Activated T-helper 17 cell treated with anti-CD3 and anti-CD28 coated beads, Interleukin-2, amount 50 U/mL, for 72 hours (primary cell): ENCODE results near the gene MRRF. TPM values are rescaled to one million over a fixed set of nuclear protein-coding genes. Genes with fewer than 3 reads are reported as not detected.
"Not testable (repeated sequence)": the region's sequence is repeated elsewhere in the genome, so short reads cannot be mapped to it uniquely, and the experiment has no call there.

Source experiments
- ATAC-seq: fragments of 150-1000 bp; cut with Tn5 transposase; replicated peaks from 2 replicates; pipeline ENCODE4 v1.10.0; 2021; ENCODE audit warnings: mild to moderate bottlenecking, moderate library complexity
- H3K27ac Mint-ChIP-seq: one replicate; pipeline ENCODE4 v1.8.0; 2022; ENCODE audit warnings: mixed read lengths
- H3K27me3 Mint-ChIP-seq: one replicate; pipeline ENCODE4 v1.8.0; 2022; ENCODE audit warnings: mixed read lengths
- H3K36me3 Mint-ChIP-seq: one replicate; pipeline ENCODE4 v1.8.0; 2022; ENCODE audit warnings: low read depth, mild to moderate bottlenecking, mixed read lengths
- H3K4me1 Mint-ChIP-seq: one replicate; pipeline ENCODE4 v1.8.0; 2022; ENCODE audit warnings: mixed read lengths
- H3K4me3 Mint-ChIP-seq: one replicate; pipeline ENCODE4 v1.8.0; 2022; ENCODE audit warnings: mild to moderate bottlenecking, mixed read lengths
- H3K9me3 Mint-ChIP-seq: one replicate; pipeline ENCODE4 v1.8.0; 2022; ENCODE audit warnings: mixed read lengths
- total RNA-seq, 2 donors: library from RNA; stranded (reverse); gene quantifications; one replicate each; pipeline ENCODE4 v1.2.3, GENCODE V29; 2022

Gene MRRF
- total RNA-seq, 2 donors from 2014 or later: 42.7 to 51.3 TPM

DNA sequence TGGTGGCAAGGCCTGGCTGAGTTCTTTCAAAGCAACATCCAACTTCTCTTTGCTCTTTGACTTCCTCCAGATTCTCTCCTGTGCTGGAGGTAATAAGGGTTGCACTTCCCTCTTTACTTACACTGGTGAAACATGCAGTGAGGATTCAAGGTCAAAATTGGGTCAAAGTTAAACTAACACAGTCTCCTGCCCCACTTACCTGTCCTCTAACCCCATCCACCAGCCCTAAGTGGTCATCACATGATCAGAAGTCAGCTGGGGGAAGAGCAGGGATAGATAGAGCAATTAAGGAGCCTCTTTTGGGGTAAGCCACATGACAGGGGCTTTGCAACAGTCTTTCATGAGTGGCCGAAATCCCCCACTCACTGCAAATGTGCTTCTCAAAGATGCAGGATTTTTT lies 60.0 kb downstream of the MRRF start:
- not testable (repeated sequence) for H3K4me3 Mint-ChIP-seq, H3K4me1 Mint-ChIP-seq, H3K27me3 Mint-ChIP-seq, H3K9me3 Mint-ChIP-seq, ATAC-seq, H3K27ac Mint-ChIP-seq
- H3K36me3 Mint-ChIP-seq: peaks cover 73% of the 10 kb centered on the region

DNA sequence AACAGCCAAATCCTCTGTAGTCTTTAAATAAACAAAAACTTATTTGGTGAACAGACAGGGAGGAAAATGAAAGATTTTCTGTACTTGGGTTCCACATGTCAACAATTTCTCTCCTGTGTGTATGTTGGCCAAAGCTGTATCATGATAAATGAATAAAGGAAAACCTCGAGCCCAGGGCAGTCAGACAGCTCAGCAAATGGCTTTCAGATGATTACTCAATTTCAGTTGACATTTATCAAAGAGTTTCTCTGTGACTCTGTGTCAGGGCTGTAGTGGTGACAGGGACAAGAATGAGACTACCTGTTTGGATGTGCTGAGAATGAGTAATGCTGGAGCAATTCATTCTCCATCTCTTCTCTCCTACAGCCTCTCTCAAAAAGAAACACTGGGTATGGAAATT lies 60.4 kb downstream of the MRRF start:
- ATAC-seq: peak; percentile 87
- H3K4me3 Mint-ChIP-seq: no peak overlapping the region
- no peak overlapping the region for H3K27ac Mint-ChIP-seq
- H3K4me1 Mint-ChIP-seq: no peaks in the 10 kb centered on the region
- no peaks in the 10 kb centered on the region for H3K9me3 Mint-ChIP-seq
- H3K27me3 Mint-ChIP-seq: no peaks in the 10 kb centered on the region
- H3K36me3 Mint-ChIP-seq: peaks cover 73% of the 10 kb centered on the region

DNA sequence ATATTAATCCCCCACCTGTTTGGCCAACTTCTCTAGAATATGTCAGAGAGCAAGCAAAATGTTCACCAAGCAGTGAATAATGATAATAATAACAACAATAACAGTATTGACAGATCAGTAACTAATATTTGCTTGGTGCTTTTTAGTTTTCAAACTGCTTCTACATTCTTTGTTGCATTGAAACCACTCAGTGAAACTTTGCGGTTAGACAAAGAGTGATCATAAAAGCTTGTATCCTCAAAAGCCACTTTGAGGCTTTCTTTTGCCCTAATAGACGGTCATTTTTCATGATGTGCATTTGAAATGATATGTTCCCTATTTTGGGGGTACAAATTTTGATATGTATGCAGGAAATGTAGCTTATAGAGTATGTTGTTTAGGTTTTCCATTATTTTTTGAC lies 62.5 kb downstream of the MRRF start:
- no peak overlapping the region for H3K27ac Mint-ChIP-seq
- no peaks in the 10 kb centered on the region for H3K9me3 Mint-ChIP-seq
- H3K4me3 Mint-ChIP-seq: no peak overlapping the region
- H3K36me3 Mint-ChIP-seq: peaks cover 63% of the 10 kb centered on the region
- no peak for ATAC-seq
- H3K4me1 Mint-ChIP-seq: no peaks in the 10 kb centered on the region
- H3K27me3 Mint-ChIP-seq: no peaks in the 10 kb centered on the region

DNA sequence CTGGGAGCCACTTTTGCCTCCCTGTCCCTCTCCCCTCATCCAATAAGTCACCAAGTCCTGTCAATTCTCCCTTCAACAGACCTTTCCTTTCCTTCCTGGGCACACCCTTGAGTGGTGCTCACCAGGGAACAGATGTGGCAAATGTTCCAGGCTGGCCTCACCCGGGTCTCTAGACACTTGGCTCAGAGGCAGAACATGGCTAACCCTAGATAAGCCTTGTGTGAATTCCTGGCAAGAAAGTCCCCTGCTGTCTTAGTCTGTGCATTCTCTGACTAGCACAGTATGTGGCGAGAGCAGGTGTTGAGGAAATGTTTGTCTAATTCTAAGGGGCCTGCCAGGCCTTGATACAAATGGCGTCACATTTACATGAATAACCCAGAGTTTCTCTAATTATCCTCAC lies 64.9 kb downstream of the MRRF start:
- Mint-ChIP-seq H3K4me1 (no peaks in the 10 kb centered on the region), H3K4me3 (no peak overlapping the region), H3K27me3 (no peaks in the 10 kb centered on the region)

DNA sequence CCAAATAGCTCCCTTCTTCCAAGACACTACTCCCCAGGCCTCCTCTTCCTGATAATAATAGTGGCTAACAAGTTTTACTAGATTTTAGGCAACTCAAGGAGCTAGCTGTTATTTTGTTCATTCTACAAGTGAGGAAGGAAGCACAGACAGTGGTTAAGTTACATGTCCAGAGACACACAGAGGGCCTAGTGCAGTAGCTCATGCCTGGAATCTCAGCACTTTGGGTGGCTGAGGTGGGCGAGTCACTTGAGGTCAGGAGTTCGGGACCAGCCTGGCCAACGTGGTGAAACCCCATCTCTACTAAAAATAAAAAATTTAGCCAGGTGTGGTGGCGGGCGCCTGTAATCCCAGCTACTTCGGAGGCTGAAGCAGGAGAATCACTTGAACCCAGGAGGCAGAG lies 65.8 kb downstream of the MRRF start:
- peaks cover 30% of the 10 kb centered on the region for H3K36me3 Mint-ChIP-seq
- not testable (repeated sequence) for ATAC-seq, H3K4me1 Mint-ChIP-seq

More for the DNA sequence above, 64.9 kb downstream of the MRRF start:
- Mint-ChIP-seq H3K9me3 (no peaks in the 10 kb centered on the region), H3K27ac (no peak overlapping the region), H3K36me3 (peaks cover 39% of the 10 kb centered on the region)
- ATAC-seq: no peak

DNA sequence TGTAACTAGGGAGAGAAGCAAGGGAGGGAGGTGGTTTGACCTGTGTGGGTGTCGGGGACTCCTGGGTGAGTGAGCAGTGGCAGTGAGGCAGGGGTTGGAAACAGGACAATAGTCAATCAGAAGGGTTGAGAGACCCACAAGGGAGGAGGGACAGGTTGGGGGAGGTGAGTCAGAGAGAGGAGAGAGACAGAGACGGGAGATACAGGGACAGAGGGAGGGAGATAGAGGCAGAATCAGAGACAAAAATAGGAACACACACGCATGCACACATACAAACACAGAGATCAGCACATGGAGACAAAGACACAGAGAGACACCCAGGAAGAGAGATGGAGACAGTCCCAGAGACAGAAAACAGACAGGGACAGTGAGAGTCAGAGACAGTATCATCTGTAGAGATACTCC lies 66.8 kb downstream of the MRRF start:
- no peaks in the 10 kb centered on the region for H3K4me1 Mint-ChIP-seq
- no peaks in the 10 kb centered on the region for H3K9me3 Mint-ChIP-seq
- no peak for ATAC-seq
- no peaks in the 10 kb centered on the region for H3K27me3 Mint-ChIP-seq
- no peak overlapping the region for H3K27ac Mint-ChIP-seq
- no peak overlapping the region for H3K4me3 Mint-ChIP-seq
- peaks cover 22% of the 10 kb centered on the region for H3K36me3 Mint-ChIP-seq

More for the DNA sequence above, 65.8 kb downstream of the MRRF start:
- H3K4me3 Mint-ChIP-seq, H3K27me3 Mint-ChIP-seq, H3K9me3 Mint-ChIP-seq, H3K27ac Mint-ChIP-seq: not testable (repeated sequence)

DNA sequence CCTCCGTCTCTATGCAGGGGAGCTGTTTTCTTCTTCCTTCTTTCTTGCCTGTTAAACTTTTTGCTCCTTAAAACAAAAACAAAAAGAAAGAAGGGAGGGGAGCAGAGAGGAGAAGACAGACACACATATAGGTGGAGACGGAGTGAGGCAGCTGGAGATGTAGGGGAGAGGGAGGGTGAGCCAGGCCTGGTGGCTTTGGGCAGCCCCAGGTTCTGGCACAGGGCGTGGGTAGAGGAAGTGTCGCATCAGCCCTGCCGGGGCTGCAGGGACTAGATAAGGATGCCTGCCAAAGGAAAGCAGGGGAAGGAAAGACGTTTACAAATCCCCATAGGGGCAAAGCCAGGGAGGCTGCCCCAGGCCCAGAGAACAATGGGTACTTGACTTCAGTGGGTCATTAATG lies 67.4 kb downstream of the MRRF start:
- Mint-ChIP-seq H3K4me1 (no peaks in the 10 kb centered on the region), H3K27me3 (no peaks in the 10 kb centered on the region), H3K4me3 (no peak overlapping the region), H3K36me3 (peaks cover 20% of the 10 kb centered on the region), H3K9me3 (no peaks in the 10 kb centered on the region), H3K27ac (no peak overlapping the region)
- ATAC-seq: no peak

DNA sequence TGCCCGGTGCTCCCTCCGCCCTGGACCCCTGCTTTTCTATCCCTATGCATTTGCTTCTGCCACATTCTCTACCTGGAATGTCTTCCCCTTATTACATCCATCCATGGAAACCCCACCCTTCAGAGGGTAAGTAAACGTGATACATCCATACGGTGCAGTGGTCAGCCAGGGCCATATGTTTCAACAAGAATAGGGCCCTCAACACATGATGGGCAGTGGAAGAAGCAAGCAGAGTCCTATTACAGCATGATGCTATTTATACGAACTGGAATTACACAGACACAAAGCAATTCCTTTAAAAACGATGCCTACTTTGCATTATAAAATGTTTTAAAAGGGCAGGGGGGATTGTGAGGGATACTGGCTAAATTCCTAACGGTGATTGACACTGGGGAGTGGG lies 68.0 kb downstream of the MRRF start:
- Mint-ChIP-seq H3K27me3 (no peaks in the 10 kb centered on the region), H3K27ac (no peak overlapping the region), H3K4me1 (no peaks in the 10 kb centered on the region), H3K4me3 (no peak overlapping the region), H3K36me3 (peaks cover 20% of the 10 kb centered on the region), H3K9me3 (no peaks in the 10 kb centered on the region)
- no peak for ATAC-seq

DNA sequence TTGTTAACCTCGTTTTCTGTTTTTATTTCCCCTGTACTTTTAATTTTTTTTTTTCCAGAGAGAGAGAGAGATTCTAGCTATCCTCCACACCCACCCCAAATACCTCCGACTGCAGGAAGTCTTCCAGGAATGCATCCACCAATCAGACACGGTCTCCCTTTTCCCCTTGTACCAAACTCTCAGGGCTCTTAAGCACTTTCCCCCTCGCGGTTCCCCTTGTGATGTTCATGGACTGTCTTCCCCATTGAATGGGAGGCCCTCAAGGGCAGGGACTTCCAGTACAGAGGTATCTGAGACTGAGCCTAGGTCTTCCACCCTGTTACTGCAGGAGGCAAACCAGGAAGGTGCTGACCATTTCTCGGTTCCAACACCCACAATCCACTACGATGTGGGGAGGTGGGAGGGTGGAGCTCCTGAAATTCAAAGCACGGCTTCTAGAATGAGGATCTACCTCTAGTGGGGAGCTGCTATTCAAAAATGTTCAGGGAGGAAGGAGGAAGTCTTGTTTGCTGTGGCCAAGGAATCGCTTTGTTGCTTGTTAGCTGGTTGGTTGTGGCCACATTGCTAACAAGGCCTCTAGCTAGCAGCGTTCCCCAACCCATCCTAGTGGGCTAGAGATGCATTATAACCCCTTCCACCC lies 68.6 kb downstream of the MRRF start:
- Mint-ChIP-seq H3K27me3 (no peaks in the 10 kb centered on the region), H3K9me3 (no peaks in the 10 kb centered on the region), H3K27ac (no peak overlapping the region), H3K4me1 (no peaks in the 10 kb centered on the region), H3K36me3 (peaks cover 15% of the 10 kb centered on the region), H3K4me3 (no peak overlapping the region)
- ATAC-seq: no peak

DNA sequence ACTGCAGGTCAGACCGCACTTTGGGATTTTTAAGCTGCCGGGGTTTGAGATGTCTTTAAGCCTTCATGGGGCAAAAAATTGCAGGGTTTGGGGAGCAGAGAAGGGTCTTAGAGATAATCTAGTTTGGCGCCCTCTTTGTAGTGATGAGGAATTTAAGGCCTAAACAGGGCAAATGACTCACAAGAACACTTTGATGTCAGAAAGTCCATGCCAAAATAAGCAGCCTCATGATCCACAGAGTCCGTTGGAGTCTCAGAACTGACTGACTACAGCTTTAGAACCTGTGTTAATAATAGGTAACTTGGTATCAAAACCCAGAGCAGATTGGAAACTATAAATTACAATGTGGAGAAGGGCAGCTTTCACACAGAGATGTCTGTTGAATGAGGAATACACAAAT lies 70.2 kb downstream of the MRRF start:
- Mint-ChIP-seq H3K36me3 (no peaks in the 10 kb centered on the region), H3K4me1 (no peaks in the 10 kb centered on the region), H3K27ac (no peak overlapping the region), H3K4me3 (no peak overlapping the region), H3K27me3 (no peaks in the 10 kb centered on the region), H3K9me3 (no peaks in the 10 kb centered on the region)
- no peak for ATAC-seq

DNA sequence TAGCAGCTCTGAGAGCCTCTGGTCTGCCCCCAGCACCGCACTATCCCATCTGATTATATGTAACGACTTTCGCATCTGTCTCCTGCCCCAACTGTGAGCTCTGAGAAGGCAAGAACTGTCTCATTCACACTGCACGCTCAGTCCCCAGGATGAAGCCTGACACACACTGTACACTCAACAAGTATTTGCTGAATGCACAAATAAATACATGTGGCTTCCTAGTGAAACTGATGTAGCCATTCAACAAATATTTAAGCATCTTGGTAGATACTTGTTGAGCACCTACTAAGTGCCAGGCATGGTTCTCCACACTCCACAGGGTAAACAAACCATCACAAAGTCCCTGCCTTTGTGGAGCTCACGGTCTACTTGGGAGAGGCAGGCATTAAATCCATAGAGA lies 71.5 kb downstream of the MRRF start:
- no peaks in the 10 kb centered on the region for H3K9me3 Mint-ChIP-seq
- H3K27me3 Mint-ChIP-seq: no peaks in the 10 kb centered on the region
- H3K36me3 Mint-ChIP-seq: no peaks in the 10 kb centered on the region
- H3K4me1 Mint-ChIP-seq: no peaks in the 10 kb centered on the region
- no peak overlapping the region for H3K4me3 Mint-ChIP-seq
- no peak for ATAC-seq
- H3K27ac Mint-ChIP-seq: no peak overlapping the region

DNA sequence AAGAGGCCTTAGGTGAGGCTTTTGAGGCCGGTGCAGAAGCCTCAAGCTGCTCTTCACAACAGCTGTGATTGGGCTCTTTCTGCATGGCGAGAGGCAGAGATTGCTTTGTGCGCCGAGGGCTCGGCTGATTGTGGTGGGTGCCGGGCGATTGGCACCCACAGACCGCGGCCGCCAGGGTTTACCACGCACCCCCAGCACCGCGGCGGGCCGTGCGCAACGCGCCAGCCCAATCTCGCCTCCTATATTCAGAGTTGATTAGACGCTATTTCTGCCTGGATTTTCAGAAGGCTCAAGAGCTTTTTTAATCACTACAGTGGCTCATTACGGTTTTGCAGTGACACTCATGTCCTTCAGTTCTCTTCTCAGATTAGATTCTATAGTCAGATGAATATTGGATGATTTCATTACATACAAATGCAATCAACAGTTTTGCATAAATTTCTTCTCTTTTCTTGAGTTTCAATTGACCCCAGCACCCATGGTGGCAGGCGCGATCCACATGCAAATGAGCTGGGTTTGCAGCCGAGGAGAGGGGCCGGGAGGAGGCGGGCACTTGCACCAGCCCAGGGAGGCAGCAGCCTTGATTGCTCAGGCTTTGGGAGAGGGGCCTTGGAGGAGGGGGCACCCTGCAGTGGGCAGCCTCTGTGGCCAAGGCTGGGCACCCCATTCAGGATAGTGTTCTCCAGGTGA lies 72.3 kb downstream of the MRRF start:
- H3K36me3 Mint-ChIP-seq: no peaks in the 10 kb centered on the region
- H3K27me3 Mint-ChIP-seq: no peaks in the 10 kb centered on the region
- H3K27ac Mint-ChIP-seq: no peak overlapping the region
- H3K9me3 Mint-ChIP-seq: no peaks in the 10 kb centered on the region
- no peaks in the 10 kb centered on the region for H3K4me1 Mint-ChIP-seq
- H3K4me3 Mint-ChIP-seq: no peak overlapping the region
- ATAC-seq: no peak

DNA sequence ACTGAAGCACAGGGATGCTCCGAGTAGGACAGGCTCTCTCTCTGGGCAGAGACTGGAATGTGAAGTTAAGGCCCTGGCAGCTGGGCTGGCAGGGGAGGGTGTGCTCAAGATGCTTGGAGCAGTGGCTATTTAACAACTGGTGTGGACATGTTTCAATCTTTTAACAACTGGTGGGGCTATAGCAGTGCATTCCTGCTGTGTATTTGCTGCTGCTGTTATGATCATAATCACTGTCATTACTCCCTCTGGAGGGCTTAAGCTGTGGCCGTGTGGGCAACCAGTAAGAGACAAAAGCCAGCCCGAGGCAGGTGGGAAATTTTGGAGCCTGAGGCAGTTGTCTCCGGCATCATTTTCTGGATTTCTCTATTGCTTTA lies 72.9 kb downstream of the MRRF start:
- Mint-ChIP-seq H3K27ac (no peak overlapping the region), H3K9me3 (no peaks in the 10 kb centered on the region), H3K36me3 (no peaks in the 10 kb centered on the region), H3K4me1 (no peaks in the 10 kb centered on the region), H3K4me3 (no peak overlapping the region), H3K27me3 (no peaks in the 10 kb centered on the region)
- ATAC-seq: no peak

DNA sequence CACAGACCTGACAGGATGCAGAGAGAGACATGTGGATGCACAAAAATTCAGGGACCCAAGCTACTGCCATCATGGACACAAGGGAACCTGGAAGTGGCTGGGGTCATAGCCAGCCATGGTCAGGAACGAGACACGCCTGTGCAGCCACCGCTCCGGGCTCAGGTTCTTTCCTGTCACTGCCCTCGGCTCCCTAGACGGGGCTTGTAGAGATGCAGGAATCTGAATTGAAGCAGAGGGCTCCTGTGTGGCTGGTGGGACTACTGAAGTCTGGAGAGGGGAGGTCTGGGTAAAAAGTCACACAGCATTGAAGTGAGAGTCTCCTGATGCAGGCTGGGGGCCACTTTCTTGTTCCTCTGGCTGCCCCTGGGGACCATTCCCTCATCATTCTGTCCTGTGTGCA lies 73.9 kb downstream of the MRRF start:
- ATAC-seq: no peak
- Mint-ChIP-seq H3K27me3 (no peaks in the 10 kb centered on the region), H3K4me1 (no peaks in the 10 kb centered on the region), H3K27ac (peak overlapping the region; percentile 15), H3K36me3 (no peaks in the 10 kb centered on the region), H3K9me3 (no peaks in the 10 kb centered on the region), H3K4me3 (no peak overlapping the region)

DNA sequence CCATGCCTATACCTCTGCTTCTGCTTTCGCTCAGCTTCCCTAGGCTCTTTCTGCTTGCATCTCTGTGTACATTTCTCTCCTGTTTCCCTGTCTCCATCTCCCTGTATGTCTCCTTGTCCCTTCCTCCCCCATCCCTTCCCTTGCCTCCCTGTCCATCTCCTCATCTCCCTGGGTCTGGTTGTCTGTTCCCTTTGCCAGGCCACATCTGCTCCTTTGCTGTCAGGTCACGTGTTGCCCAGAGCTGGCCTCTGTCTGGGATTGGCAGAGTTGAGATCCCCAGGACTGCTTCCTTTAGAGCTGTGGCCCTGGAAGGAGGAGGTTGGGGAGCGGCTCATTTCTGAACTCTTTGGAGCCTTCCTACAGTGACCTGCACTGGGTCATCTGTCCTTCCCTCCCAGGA lies 74.3 kb downstream of the MRRF start:
- no peak overlapping the region for H3K27ac Mint-ChIP-seq
- no peak for ATAC-seq
- H3K9me3 Mint-ChIP-seq: no peaks in the 10 kb centered on the region

More for the DNA sequence above, 74.3 kb downstream of the MRRF start:
- peaks cover 4% of the 10 kb centered on the region for H3K27me3 Mint-ChIP-seq
- H3K4me3 Mint-ChIP-seq: no peak overlapping the region
- no peaks in the 10 kb centered on the region for H3K4me1 Mint-ChIP-seq
- no peaks in the 10 kb centered on the region for H3K36me3 Mint-ChIP-seq
